ENCODE results near the gene RRBP1. TPM values are rescaled to one million over a fixed set of nuclear protein-coding genes. Genes with fewer than 3 reads are reported as not detected.

The RRBP1 gene
- total and polyA plus RNA-seq, 9 donors: 29.2 to 159 (median 83.8) TPM

DNA sequence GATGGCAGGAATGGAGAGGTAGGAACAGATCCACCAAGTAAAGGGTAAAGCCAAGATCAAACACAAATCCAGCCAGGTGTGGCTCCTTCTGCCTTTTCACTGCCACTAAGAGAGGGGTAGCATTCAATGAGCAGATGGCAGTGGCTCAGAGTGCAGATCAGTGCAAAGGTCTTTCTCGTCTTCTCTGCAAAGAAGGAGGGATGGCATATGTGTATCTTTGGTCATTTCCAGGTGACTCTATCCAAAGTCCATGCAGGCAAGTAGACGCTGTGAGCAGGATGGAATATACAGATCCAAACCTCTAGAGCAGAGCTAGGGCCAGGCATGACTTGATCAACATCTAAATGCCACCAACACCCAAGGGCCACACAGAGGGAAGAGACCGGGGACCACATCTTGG is 24.6 kb upstream of the RRBP1 start:
- no peaks in the 10 kb centered on the region for H3K9me3 ChIP-seq
- H3K27me3 ChIP-seq: no peaks in the 10 kb centered on the region
- DNase-seq: no peak
- H3K36me3 ChIP-seq: no peaks in the 10 kb centered on the region
- TF ChIP-seq CTCF (IDR thresholded peaks at IDR 0.05) (no peak), POLR2A (IDR thresholded peaks at IDR 0.05) (no peak), EP300 (IDR thresholded peaks at IDR 0.05) (no peak)
- peaks cover 7% of the 10 kb centered on the region for H3K4me1 ChIP-seq (ENCODE audit: insufficient read depth)
- H3K27ac ChIP-seq: no peak overlapping the region
- intact Hi-C loops (cut with DNase I): no loop called here
- no peak overlapping the region for H3K4me3 ChIP-seq
- WGBS, 3 donors: 62 to 95% (median 77%) methylated on average over 3 of the region's 3 CpGs

DNA sequence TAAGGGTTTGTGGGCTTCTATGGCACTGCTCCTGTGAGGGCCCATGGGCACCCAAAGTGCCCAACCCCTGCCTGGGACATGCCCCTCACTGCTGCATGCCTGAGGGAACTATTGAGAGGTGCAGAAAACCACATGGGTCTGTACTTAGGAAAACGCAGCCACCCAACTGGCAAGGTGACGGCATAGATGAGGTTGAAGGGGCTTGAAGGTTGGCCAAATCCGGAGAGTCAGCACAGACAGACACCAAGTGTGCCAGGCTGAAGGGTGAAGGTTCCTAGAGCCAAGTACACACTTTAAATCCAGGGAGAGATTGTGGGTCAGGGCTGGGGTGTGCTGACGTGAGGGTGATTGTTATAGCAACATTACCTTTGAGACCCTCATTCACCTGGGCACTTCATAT is 23.9 kb upstream of the RRBP1 start:
- Histone ChIP-seq H3K27me3 (no peaks in the 10 kb centered on the region), H3K27ac (no peak overlapping the region), H3K36me3 (no peaks in the 10 kb centered on the region), H3K4me1 (ENCODE audit: insufficient read depth) (peaks cover 5% of the 10 kb centered on the region), H3K9me3 (no peaks in the 10 kb centered on the region), H3K4me3 (no peak overlapping the region)
- no peak for DNase-seq
- 68 to 100% (median 97%) methylated on average over 4 of the region's 4 CpGs for WGBS, 3 donors
- no peak for TF ChIP-seq POLR2A (IDR thresholded peaks at IDR 0.05)
- TF ChIP-seq EP300 (IDR thresholded peaks at IDR 0.05): no peak
- TF ChIP-seq CTCF (IDR thresholded peaks at IDR 0.05): no peak
- intact Hi-C loops (cut with DNase I): no loop called here

- Histone ChIP-seq H3K27ac (no peak overlapping the region), H3K36me3 (no peaks in the 10 kb centered on the region), H3K27me3 (no peaks in the 10 kb centered on the region), H3K4me1 (ENCODE audit: insufficient read depth) (no peaks in the 10 kb centered on the region), H3K4me3 (no peak overlapping the region), H3K9me3 (no peaks in the 10 kb centered on the region)
- intact Hi-C loops (cut with DNase I): loop anchor here in 1 of 4 donors (5.0 kb wide), 1 partner anchor 68 kb away; no protein-coding TSS in a partner anchor
- TF ChIP-seq POLR2A (IDR thresholded peaks at IDR 0.05) (no peak), EP300 (IDR thresholded peaks at IDR 0.05) (no peak), CTCF (IDR thresholded peaks at IDR 0.05) (no peak)
- WGBS, 3 donors: 96 to 99% (median 98%) methylated on average over 5 of the region's 5 CpGs
- no peak for DNase-seq
These were observed 22.7 kb upstream of the RRBP1 start for GRCh38 chr20:17704589-17705317.

- no peaks in the 10 kb centered on the region for H3K4me1 ChIP-seq (ENCODE audit: insufficient read depth)
- no peaks in the 10 kb centered on the region for H3K36me3 ChIP-seq
- TF ChIP-seq CTCF (IDR thresholded peaks at IDR 0.05) (no peak), POLR2A (IDR thresholded peaks at IDR 0.05) (no peak), EP300 (IDR thresholded peaks at IDR 0.05) (no peak)
- H3K4me3 ChIP-seq: no peak overlapping the region
- H3K27ac ChIP-seq: no peak overlapping the region
- no peak for DNase-seq
- no peaks in the 10 kb centered on the region for H3K27me3 ChIP-seq
- no peaks in the 10 kb centered on the region for H3K9me3 ChIP-seq
- intact Hi-C loops (cut with DNase I): loop anchor here in 1 of 4 donors (5.0 kb wide), 1 partner anchor 70 kb away; no protein-coding TSS in a partner anchor
- WGBS, 3 donors: 76 to 89% (median 87%) methylated on average over 4 of the region's 4 CpGs
These were observed 19.8 kb upstream of the RRBP1 start for GRCh38 chr20:17701826-17702225.
